Measurements from ENCODE around the gene RNF167.
A peak's percentile ranks its signal among the peaks of the same experiment; 100 is the strongest.

The RNF167 gene

DNA sequence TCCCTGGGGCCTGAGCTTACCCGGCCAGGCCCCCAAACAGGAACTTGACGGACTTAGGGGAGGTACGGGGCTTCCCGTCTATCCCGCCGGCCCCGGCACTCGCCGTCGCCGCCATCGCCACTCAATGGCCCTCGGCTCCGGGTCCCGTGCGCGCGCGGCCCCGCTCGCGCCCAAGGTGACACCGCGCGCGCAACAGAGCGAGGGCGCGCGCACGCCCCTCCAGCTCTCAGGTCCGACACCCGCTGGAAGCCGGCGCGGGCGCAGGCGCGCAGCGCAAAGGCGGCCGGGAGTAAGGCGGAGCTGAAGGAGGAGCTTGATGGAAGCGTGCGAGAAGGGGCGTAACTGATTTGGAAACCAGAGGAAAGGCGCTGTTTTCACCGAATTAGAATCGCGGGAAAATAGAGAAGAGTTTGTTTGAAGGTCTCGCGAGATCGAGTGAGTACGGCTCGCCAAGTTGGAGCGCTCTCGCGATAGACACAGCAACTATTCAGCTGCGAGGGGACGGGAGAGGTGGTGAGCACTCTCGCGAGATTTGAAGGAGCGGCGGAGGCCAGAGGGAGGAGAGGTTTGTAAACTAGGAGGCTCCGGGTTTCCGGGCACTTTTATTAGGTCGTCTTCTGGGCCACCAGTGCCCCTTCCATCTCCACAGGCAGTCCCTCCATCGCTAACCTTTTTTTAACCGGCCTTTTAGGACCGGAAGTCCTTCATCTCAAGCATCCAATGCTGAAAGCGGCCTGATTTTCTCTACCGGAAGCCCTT lies at the start of gene RNF167, which contains the start of gene SLC25A11:
Gene RNF167 (plus strand): TSS at position 473 of the 759 bp plus-strand sequence. CDS start 642 bp downstream, outside the sequence.
Gene SLC25A11 (minus strand): TSS at position 251 of the 759 bp plus-strand sequence. CDS start 136 bp downstream, at position 115.
- peak; percentile 98 for FAIRE-seq

GRCh38 chr17:4891411-4892410 lies 48.4 kb upstream of the RNF167 start:
- FAIRE-seq = no peak

DNA sequence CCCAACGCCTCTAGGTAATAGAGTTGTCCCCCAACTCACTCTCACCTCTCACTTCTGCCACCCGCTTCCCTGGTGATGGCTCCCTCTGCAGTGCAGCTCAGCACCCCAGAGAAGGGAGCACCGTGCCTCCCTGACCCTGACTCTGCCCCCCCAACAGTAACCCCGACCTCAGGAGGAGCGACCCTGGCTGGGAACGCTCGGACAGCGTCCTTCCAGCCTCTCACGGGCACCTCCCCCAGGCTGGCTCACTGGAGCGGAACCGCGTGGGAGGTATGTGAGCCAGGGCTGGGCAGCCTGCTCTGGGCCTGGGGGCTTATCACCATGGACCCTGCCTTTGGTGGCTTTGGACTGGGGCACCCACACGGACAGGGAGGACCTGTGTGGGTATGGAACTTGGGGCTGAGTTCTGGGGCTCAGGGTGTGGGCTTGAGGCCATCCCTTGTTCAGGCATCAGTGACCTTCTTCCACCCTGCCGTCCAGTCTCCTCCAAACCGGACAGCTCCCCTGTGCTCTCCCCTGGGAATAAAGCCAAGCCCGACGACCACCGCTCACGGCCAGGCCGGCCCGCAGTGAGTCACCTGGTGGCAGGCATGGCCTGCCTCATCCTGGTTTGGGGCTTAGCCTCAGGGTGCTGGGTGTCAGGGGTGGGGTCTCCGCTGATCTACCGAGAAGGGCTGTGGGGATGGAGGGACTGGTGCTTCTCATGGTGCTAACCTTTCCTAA lies 47.4 kb upstream of the RNF167 start:
- FAIRE-seq = no peak

DNA sequence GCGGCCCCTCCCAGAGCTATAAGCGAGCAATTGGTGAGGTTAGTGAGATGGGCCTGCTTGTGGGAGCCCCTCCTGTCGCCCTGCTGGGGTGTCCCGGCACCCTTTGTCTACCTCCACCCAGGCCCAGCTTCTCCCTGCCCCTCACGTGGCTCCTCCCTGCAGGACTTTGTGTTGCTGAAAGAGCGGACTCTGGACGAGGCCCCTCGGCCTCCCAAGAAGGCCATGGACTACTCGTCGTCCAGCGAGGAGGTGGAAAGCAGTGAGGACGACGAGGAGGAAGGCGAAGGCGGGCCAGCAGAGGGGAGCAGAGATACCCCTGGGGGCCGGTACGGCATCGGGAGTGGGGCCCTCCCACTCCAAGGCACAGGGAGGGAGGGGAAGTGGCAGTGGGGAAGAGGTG lies 46.8 kb upstream of the RNF167 start:
- no peak for FAIRE-seq

DNA sequence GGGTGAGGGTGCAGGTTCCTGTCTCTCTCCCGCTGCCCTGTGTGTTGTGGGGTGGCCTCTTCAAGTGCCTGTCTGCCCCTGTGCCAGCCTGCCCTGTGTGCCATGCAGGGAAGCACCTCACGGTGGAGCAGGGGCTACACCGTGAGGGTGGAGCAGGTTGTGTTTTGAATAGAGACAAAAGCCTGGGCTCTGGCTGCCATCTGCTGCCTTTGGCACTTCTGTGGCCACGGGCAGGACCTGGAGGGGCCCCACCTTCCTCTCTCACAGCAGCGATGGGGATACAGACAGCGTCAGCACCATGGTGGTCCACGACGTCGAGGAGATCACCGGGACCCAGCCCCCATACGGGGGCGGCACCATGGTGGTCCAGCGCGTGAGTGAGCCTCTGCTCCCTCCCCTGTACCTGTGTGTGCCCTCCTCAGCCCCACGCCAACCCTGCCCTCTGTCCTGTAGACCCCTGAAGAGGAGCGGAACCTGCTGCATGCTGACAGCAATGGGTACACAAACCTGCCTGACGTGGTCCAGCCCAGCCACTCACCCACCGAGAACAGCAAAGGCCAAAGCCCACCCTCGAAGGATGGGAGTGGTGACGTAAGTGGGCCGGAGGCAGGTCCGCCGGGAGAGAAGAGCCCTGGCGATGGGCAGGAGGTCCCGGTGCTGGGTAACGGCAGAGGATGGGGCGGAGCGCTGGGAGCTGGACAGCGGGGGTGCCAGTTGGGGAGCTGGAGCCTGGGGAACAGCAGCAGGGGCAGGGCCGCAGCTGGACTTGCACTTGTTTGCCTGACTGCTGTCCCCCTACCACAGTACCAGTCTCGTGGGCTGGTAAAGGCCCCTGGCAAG lies 46.1 kb upstream of the RNF167 start:
- FAIRE-seq = no peak

DNA sequence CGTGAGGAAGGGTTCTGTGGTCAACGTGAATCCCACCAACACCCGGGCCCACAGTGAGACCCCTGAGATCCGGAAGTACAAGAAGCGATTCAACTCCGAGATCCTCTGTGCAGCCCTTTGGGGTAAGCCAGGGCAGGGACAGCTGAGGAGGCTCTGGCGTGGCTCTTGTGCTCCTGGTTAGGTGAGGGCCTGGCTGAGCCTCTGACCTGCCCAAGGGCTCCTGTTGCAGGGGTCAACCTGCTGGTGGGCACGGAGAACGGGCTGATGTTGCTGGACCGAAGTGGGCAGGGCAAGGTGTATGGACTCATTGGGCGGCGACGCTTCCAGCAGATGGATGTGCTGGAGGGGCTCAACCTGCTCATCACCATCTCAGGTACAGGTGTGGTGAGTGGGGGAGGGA lies 44.9 kb upstream of the RNF167 start:
- no peak for FAIRE-seq

- FAIRE-seq = no peak
Measured at GRCh38 chr17:4895657-4896331, 44.3 kb upstream of the RNF167 start.

DNA sequence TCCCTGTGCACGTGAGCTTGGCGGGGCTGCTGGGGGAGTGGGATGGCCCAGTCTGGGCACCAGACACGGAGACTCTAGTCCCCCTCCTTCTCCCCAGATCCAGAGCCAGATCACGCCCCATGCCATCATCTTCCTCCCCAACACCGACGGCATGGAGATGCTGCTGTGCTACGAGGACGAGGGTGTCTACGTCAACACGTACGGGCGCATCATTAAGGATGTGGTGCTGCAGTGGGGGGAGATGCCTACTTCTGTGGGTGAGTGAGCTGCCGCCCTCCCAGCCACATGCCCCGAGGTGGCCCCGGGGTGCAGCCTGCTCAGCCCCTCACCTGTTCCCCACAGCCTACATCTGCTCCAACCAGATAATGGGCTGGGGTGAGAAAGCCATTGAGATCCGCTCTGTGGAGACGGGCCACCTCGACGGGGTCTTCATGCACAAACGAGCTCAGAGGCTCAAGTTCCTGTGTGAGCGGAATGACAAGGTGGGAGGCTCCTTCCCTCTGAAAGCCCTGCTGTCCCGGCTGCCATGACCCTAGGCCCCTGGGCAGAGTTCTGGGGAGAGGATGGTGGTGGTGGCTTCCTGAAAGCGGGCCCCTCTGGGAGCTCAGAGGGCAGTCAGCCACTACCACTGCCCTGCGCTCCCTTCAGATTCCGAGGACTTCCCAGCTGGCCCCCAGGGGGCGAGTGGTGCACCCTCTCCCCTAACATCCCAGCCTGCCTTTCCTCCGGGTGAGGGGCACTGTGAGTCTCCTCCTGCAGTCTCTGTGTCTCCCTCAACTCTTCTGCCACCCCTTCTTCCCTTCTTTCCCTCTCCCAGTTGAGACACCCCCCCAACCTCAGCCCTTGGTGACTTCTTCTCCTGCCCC lies 43.5 kb upstream of the RNF167 start:
- FAIRE-seq = no peak

GRCh38 chr17:4897198-4897687 lies 42.8 kb upstream of the RNF167 start:
- no peak for FAIRE-seq

DNA sequence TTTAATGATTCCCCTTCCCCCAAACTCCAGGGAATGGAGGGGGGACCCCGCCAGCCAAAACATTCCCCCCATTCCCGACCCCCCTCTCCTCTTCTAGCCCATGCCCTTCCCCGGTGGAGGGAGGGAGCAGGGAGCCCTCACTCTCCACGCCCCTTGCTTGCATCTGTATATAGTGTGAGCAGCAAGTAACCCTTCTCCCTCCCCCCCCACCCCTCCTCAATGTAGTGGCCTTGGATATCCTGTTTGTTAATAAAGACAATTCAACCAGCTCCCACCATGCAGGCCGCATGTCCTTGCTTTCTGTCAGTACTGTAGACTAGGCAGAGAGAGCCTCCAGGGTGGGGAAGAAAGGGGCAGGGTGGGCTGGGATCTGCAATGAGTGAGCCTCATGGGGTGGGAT lies 42.3 kb upstream of the RNF167 start:
- FAIRE-seq = no peak

DNA sequence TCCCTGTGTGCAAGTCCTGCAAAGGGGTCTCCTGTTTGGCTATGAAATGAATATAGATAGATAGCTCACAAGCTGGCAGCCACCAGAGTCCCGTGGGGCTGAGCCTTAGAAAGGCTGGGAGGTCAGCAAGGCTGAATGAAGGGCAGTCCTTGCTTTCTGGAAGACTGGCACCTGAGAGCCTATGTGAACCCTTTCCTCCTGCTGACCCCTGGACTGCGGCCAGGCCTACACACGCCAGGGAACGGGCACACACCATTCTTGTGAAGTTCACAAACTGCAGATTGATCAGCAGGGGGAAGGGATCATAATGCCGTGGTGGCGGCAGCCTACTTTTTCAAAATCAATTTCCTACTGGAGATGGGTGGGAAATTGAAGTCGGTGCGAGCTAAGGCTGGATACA lies 41.7 kb upstream of the RNF167 start:
- FAIRE-seq = no peak

DNA sequence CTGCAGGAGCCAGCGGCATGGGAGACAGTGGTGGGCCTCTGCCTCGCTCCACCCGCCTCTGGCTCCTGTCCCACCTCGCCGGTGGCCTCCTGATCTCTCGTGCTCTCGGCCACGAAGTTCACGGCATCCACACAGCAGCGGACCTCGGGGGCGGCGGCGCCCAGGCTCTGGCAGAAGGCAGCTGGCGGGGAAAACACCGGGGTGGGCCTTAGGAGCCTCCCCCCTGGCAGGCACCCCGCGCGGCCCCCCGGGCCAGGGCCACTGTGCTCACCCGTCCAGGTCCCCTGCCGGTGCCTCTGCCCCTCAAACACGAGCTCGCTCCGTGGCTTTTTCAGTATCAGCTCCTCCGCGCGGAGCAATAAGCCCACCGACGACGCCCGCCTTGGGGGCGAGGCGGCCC lies 41.1 kb upstream of the RNF167 start:
- no peak for FAIRE-seq

DNA sequence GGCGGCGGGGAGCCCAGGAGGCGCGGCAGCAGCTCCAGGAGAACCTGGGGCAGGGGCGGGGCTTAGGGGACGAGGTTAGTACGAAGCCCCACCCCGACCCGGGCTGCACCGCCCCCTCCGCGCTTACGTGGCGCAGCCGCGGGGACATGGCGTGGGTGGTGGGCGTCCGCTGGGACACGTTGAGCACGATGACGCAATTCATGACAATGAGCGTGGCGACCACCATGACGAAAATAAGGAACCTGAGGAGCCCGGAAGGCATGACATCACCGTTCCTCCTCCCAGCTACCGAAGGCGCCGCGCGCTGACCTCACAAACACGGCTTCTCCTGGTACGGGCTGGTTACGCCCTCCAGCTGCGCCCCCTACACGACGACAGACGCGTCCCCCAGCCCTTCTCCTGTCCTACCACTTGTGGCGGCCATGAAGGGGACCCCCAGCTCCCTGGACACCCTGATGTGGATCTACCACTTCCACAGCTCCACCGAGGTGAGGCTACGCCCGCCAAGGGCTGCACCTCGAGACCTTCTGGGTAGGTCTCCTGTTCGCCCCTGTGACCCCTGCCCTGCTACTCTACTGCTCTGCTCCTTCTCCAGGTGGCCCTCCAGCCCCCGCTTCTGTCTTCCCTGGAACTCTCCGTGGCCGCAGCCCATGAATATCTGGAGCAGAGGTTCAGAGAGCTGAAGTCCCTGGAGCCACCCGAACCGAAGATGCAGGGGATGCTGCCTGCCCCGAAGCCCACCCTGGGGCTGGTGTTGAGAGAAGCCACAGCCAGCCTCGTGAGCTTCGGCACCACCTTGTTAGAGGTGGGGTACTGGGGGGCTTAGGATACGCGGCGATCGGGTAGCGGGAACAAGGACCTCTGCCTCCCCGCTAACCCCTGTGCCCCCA lies 40.5 kb upstream of the RNF167 start, which contains the start of gene C17orf107:
Gene C17orf107 (plus strand): TSS at position 196 of the 890 bp plus-strand sequence. CDS start 227 bp downstream, at position 423.
- no peak for FAIRE-seq

GRCh38 chr17:4900231-4901107 lies 39.6 kb upstream of the RNF167 start:
- FAIRE-seq = no peak

GRCh38 chr17:4901108-4901647 lies 38.9 kb upstream of the RNF167 start:
- FAIRE-seq = no peak

DNA sequence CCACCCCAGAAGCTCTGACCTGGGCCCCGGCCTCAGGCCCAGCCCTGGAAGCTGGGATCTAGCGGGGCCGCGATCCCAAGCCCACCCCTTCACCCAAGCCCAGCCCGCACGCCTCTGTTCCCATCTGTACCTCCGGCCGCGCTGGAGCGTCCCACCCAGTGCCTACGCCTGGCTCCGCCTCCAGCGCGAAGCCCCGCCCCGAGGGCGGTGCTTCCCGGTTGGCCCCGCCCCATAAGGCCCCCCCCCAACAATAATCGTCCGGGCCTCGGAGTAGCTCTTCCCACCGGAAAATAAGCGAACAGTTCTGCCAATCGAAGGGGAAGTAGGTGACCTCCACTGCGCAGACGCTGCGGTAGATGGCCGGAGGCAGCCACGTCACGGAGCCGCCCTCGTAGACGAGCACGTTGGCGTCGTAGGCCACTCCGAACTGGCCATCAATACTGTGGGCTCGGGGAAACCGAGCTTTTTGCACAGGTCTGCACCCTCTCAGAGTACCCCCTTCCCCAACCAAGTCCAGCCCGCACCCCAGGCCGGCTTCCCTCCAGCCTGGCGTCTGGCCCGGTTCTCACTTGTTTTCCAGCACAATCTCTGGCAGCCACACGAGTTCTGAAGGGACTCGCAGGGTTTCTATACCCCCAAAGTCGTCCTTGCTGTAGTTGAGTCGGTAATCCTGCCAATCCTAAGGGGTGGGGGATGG lies 38.3 kb upstream of the RNF167 start:
- no peak for FAIRE-seq

DNA sequence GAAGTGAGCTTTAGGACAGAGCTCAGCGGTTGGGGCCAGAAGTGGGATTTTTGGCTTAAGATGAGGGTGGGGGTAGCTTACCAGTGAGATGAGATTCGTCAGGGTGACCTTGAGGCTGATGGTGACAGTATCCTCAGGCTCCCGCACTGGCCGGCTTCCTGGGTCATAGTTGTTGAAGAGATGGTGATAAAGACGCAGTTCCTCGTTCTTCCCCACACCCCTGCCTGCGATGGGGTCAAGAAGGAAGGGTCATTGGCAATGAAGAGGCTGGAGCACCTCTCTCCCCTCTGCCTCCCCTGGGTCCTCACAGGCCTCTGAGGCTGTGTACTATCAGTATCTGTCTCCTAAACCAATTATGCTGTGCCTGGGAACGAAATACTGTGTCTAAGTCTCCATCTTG lies 37.5 kb upstream of the RNF167 start:
- no peak for FAIRE-seq

All from islet of Langerhans (tissue), 1 donor.